HUDEP-2 (cell line): ENCODE data around the gene EHMT2.
"Not testable (repeated sequence)": the region's sequence is repeated elsewhere in the genome, so short reads cannot be mapped to it uniquely, and the experiment has no call there.

Experiments used
- DNase-seq, 76 experiments: peaks; one replicate each; lab custom pipeline; 2025; ENCODE audit not compliant: unreplicated experiment in 76 of 76; lab: John Stamatoyannopoulos, UW

EHMT2 gene

GRCh38 chr6:31874084-31874670, 23.3 kb downstream of the EHMT2 start:
- DNase-seq = no peak

- no peak for DNase-seq
Observed at GRCh38 chr6:31871046-31871659, 26.3 kb downstream of the EHMT2 start.

GRCh38 chr6:31870385-31870921, 27.0 kb downstream of the EHMT2 start:
- DNase-seq = peak in 1 of 76 experiments; percentile 22

GRCh38 chr6:31869343-31869742, 28.2 kb downstream of the EHMT2 start:
- no peak for DNase-seq

GRCh38 chr6:31868658-31868971, 28.9 kb downstream of the EHMT2 start:
- DNase-seq = not testable (repeated sequence)

- no peak for DNase-seq
Observed at GRCh38 chr6:31865205-31866118, 32.0 kb downstream of the EHMT2 start.

GRCh38 chr6:31864818-31865204, 32.7 kb downstream of the EHMT2 start:
- DNase-seq = no peak

- DNase-seq = not testable (repeated sequence)
Observed at GRCh38 chr6:31864123-31864562, 33.4 kb downstream of the EHMT2 start.

GRCh38 chr6:31862344-31863235, 34.9 kb downstream of the EHMT2 start, which contains the start of gene NEU1:
NEU1 (minus strand) TSS chr6:31862821; CDS start chr6:31862776, 45 bp downstream.
- DNase-seq = peak; percentile 83 to 100 (median 100)

GRCh38 chr6:31861919-31862343, 35.6 kb downstream of the EHMT2 start:
- no peak for DNase-seq

GRCh38 chr6:31861150-31861549, 36.3 kb downstream of the EHMT2 start:
- no peak for DNase-seq

GRCh38 chr6:31860349-31860748, 37.1 kb downstream of the EHMT2 start:
- DNase-seq = no peak

- no peak for DNase-seq
Observed at GRCh38 chr6:31859923-31860322, 37.6 kb downstream of the EHMT2 start.

GRCh38 chr6:31858707-31859106, 38.8 kb downstream of the EHMT2 start:
- no peak for DNase-seq

GRCh38 chr6:31857774-31858173, 39.7 kb downstream of the EHMT2 start:
- DNase-seq = not testable (repeated sequence)

- DNase-seq = not testable (repeated sequence)
Observed at GRCh38 chr6:31851980-31852718, 45.3 kb downstream of the EHMT2 start.

GRCh38 chr6:31851485-31851832, 46.0 kb downstream of the EHMT2 start:
- no peak for DNase-seq

GRCh38 chr6:31850765-31851484, 46.6 kb downstream of the EHMT2 start:
- DNase-seq = no peak
